ENCODE measurements around the gene MLC1.

- TF ChIP-seq CTCF (IDR thresholded peaks at IDR 0.05): no peak
- TF ChIP-seq POLR2AphosphoS5 (IDR thresholded peaks at IDR 0.05): no peak
These were observed 75.2 kb downstream of the MLC1 start for GRCh38 chr22:50009765-50010675.
